ENCODE results near the gene RBMS3.
A peak's percentile ranks its signal among the peaks of the same experiment; 100 is the strongest.

DNA sequence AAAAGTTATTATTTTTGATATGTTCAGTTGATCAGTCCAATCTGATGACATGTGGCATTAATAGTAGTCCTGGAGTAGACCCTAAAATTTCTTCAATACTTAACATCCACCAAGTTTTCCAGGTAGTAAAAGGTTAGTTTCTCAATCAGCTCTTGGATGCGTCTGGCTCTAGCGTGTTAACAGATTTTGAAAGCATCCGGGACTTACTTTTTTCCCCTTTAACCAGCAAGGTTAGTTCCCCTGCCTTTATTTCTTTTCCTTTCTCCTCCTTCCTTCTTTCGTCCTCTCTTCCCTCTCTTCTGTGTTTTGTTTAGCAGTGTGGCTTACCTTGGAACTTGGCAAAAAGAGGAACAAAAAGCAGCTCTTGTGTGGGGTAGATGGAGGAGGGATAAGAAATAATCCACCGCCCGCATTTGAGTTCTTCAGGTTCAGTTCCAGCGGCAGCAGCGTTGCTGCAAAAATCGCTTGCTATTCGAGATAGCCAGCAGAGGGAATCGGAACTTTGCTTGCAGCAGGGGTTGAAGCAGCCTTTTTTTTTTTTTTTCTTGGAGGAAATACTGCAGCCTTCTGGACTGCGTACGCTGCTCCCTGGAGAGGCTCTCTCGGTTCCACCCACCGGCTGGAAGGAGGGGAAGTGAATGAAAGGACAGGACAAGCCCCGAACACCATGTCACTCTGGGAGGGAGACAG is at the start of gene RBMS3:
- TF ChIP-seq POLR2A (IDR thresholded peaks at IDR 0.05) (peak; percentile 48 to 51), EP300 (IDR thresholded peaks at IDR 0.05) (no peak)
- TF ChIP-seq, protein P1, sequence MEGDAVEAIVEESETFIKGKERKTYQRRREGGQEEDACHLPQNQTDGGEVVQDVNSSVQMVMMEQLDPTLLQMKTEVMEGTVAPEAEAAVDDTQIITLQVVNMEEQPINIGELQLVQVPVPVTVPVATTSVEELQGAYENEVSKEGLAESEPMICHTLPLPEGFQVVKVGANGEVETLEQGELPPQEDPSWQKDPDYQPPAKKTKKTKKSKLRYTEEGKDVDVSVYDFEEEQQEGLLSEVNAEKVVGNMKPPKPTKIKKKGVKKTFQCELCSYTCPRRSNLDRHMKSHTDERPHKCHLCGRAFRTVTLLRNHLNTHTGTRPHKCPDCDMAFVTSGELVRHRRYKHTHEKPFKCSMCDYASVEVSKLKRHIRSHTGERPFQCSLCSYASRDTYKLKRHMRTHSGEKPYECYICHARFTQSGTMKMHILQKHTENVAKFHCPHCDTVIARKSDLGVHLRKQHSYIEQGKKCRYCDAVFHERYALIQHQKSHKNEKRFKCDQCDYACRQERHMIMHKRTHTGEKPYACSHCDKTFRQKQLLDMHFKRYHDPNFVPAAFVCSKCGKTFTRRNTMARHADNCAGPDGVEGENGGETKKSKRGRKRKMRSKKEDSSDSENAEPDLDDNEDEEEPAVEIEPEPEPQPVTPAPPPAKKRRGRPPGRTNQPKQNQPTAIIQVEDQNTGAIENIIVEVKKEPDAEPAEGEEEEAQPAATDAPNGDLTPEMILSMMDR (IDR thresholded peaks at IDR 0.05): peak; percentile 50 to 72 (median 61)
